WI38 (cell line): ENCODE data around the gene PCDHA4.
"Not testable (repeated sequence)": the region's sequence is repeated elsewhere in the genome, so short reads cannot be mapped to it uniquely, and the experiment has no call there.

Experiments
- H3K4me3 ChIP-seq: 2 replicates; pipeline ENCODE4 v1.5.1; 2011; ENCODE audit warnings: low read depth, mild to moderate bottlenecking, control low read depth, low read length
- TF ChIP-seq, protein P1 (sequence below): IDR thresholded peaks from 2 replicates; pipeline ENCODE4 v1.5.1; 2012; ENCODE audit warnings: low read depth, mild to moderate bottlenecking, control low read depth, low read length

PCDHA4 gene

DNA sequence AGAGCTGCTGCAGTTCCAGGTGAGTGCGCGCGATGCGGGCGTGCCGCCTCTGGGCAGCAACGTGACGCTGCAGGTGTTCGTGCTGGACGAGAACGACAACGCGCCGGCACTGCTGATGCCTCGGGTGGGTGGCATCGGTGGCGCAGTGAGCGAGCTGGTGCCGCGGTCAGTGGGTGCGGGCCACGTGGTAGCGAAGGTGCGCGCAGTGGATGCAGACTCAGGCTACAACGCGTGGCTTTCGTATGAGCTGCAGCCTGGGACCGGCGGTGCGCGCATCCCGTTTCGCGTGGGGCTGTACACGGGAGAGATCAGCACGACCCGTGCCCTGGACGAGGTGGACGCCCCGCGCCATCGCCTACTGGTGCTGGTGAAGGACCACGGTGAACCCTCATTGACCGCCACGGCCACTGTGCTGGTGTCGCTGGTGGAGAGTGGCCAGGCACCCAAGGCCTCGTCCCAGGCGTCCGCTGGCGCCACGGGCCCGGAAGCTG lies 4.0 kb upstream of the PCDHA4 start:
- TF ChIP-seq, protein P1, sequence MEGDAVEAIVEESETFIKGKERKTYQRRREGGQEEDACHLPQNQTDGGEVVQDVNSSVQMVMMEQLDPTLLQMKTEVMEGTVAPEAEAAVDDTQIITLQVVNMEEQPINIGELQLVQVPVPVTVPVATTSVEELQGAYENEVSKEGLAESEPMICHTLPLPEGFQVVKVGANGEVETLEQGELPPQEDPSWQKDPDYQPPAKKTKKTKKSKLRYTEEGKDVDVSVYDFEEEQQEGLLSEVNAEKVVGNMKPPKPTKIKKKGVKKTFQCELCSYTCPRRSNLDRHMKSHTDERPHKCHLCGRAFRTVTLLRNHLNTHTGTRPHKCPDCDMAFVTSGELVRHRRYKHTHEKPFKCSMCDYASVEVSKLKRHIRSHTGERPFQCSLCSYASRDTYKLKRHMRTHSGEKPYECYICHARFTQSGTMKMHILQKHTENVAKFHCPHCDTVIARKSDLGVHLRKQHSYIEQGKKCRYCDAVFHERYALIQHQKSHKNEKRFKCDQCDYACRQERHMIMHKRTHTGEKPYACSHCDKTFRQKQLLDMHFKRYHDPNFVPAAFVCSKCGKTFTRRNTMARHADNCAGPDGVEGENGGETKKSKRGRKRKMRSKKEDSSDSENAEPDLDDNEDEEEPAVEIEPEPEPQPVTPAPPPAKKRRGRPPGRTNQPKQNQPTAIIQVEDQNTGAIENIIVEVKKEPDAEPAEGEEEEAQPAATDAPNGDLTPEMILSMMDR: no peak
- H3K4me3 ChIP-seq: no peak overlapping the region

DNA sequence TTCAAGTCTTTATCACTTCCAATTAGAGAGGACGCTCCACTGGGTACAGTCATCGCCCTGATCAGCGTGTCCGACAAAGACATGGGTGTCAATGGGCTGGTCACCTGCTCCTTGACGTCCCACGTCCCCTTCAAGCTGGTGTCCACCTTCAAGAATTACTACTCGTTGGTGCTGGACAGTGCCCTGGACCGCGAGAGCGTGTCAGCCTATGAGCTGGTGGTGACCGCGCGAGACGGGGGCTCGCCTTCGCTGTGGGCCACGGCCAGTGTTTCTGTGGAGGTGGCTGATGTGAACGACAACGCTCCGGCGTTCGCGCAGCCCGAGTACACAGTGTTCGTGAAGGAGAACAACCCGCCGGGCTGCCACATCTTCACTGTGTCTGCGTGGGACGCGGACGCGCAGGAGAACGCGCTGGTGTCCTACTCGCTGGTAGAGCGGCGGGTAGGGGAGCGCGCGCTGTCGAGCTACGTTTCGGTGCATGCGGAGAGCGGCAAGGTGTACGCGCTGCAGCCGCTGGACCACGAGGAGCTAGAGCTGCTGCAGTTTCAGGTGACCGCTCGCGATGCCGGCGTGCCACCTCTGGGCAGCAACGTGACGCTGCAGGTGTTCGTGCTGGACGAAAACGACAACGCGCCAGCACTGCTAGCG lies 1.5 kb downstream of the PCDHA4 start:
- not testable (repeated sequence) for H3K4me3 ChIP-seq

GRCh38 chr5:140808889-140809291 lies 2.0 kb downstream of the PCDHA4 start:
- H3K4me3 ChIP-seq: no peak overlapping the region
- TF ChIP-seq, protein P1: no peak

GRCh38 chr5:140821375-140822280 lies 14.8 kb downstream of the PCDHA4 start, which contains the start of gene PCDHA5:
PCDHA5 (plus strand) TSS chr5:140821613.
- H3K4me3 ChIP-seq: no peak within 1 kb of the TSS
- TF ChIP-seq, protein P1: 0 out of 2 replicates have a peak, but pooled peaks have one; percentile 12

DNA sequence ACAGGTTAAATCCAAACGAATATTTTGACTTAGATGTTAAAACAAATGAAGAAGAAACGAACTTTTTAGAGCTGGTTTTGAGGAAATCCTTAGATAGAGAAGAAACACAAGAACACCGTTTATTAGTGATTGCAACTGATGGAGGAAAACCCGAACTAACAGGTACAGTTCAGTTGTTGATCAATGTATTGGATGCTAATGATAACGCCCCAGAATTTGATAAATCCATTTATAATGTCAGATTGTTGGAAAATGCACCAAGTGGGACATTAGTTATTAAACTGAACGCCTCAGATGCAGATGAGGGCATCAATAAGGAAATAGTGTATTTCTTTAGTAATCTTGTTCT lies 15.4 kb downstream of the PCDHA4 start:
- TF ChIP-seq, protein P1: no peak
- H3K4me3 ChIP-seq: no peak overlapping the region

GRCh38 chr5:140822969-140823368 lies 16.1 kb downstream of the PCDHA4 start:
- H3K4me3 ChIP-seq: not testable (repeated sequence)

DNA sequence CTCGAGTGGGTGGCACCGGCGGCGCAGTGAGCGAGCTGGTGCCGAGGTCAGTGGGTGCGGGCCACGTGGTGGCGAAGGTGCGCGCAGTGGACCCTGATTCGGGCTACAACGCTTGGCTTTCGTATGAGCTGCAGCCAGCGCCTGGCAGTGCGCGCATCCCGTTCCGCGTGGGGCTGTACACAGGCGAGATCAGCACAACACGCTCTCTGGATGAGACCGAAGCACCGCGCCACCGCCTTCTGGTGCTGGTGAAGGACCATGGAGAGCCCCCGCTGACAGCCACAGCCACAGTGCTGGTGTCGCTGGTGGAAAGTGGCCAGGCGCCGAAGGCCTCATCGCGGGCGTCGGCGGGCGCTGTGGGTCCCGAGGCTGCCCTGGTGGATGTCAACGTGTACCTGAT lies 16.6 kb downstream of the PCDHA4 start:
- TF ChIP-seq, protein P1: no peak

DNA sequence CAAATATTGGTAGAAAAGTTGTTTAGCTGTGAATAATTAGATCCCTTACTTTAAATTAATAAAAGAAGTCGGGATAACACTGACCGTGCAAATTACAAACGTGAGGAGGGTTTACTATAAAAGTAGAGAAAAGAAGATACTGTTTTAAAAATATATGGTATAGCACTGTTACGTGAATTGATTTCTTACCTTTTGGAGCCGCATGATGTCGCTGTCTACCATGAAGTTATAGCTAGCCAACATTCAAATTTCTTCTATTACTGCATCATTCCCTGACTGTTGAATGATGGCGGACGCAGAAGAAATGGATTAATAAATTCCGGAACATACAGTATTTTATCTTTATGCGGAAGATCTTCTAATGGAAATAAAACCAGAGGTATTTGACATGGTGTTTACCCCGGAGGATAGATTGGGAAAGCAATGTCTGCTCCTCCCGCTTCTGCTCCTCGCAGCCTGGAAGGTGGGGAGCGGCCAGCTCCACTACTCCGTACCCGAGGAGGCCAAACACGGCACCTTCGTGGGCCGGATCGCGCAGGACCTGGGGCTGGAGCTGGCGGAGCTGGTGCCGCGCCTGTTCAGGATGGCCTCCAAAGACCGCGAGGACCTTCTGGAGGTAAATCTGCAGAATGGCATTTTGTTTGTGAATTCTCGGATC lies 21.0 kb downstream of the PCDHA4 start, which contains the start of gene PCDHA6:
TSS of gene PCDHA6 (plus strand) at position 257 of the 658 bp plus-strand sequence. CDS start at position 389, 132 bp downstream.
- TF ChIP-seq, protein P1: no peak

More for the DNA sequence above, 16.6 kb downstream of the PCDHA4 start:
- no peak overlapping the region for H3K4me3 ChIP-seq

More for the DNA sequence above, 21.0 kb downstream of the PCDHA4 start, which contains the start of gene PCDHA6:
- no peak within 1 kb of the TSS for H3K4me3 ChIP-seq
